ENCODE data around the gene AFAP1. TPM values are rescaled to one million over a fixed set of nuclear protein-coding genes. Genes with fewer than 3 reads are reported as not detected.

Gene AFAP1
- total RNA-seq, 1 donor from 2014 or later, result 84.9 TPM

GRCh38 chr4:7803371-7803770 is 136.3 kb downstream of the AFAP1 start:
- H3K4me3 ChIP-seq, result no peak overlapping the region
- intact Hi-C loops (cut with DNase I), result loop anchor here (5.0 to 10.0 kb wide), 2 partner anchors 351 to 611 kb away; partner anchors contain the start of genes ABLIM2 and SORCS2
- no peak for DNase-seq (ENCODE audit: low spot score in 2 of 2)
- no peak overlapping the region for H3K27ac ChIP-seq
- peaks cover 4 to 21% of the 10 kb centered on the region in 2 donors for H3K36me3 ChIP-seq
- no peaks in the 10 kb centered on the region for H3K27me3 ChIP-seq
- H3K9me3 ChIP-seq, result no peaks in the 10 kb centered on the region
- H3K4me1 ChIP-seq, result peaks cover 22 to 36% of the 10 kb centered on the region in 2 donors
- no peak for TF ChIP-seq CTCF (IDR thresholded peaks at IDR 0.05)

GRCh38 chr4:7802093-7802726 is 137.5 kb downstream of the AFAP1 start:
- Histone ChIP-seq H3K27ac (no peak overlapping the region), H3K9me3 (no peaks in the 10 kb centered on the region), H3K4me1 (peaks cover 21 to 30% of the 10 kb centered on the region in 2 donors), H3K4me3 (no peak overlapping the region), H3K36me3 (peaks cover 8 to 21% of the 10 kb centered on the region in 2 donors), H3K27me3 (no peaks in the 10 kb centered on the region)
- TF ChIP-seq CTCF (IDR thresholded peaks at IDR 0.05), result peak; percentile 90 to 95 (median 93)
- DNase-seq (ENCODE audit: low spot score in 2 of 2), result peak in 1 of 2 donors; percentile 91
- intact Hi-C loops (cut with DNase I), result loop anchor here (1.0 to 10.0 kb wide), 3 partner anchors 41 to 610 kb away; partner anchors contain the start of genes ABLIM2 and SORCS2

GRCh38 chr4:7801641-7802040 is 138.0 kb downstream of the AFAP1 start:
- Histone ChIP-seq H3K36me3 (peaks cover 9 to 21% of the 10 kb centered on the region in 2 donors), H3K27me3 (no peaks in the 10 kb centered on the region), H3K9me3 (no peaks in the 10 kb centered on the region), H3K4me3 (no peak overlapping the region), H3K4me1 (peaks cover 15 to 25% of the 10 kb centered on the region in 2 donors), H3K27ac (no peak overlapping the region)
- TF ChIP-seq CTCF (IDR thresholded peaks at IDR 0.05), result no peak
- DNase-seq (ENCODE audit: low spot score in 2 of 2), result no peak
- intact Hi-C loops (cut with DNase I), result loop anchor here (1.0 to 10.0 kb wide), 3 partner anchors 40 to 609 kb away; partner anchors contain the start of genes ABLIM2 and SORCS2

GRCh38 chr4:7801001-7801400 is 138.7 kb downstream of the AFAP1 start:
- peaks cover 9 to 21% of the 10 kb centered on the region in 2 donors for H3K36me3 ChIP-seq
- H3K4me1 ChIP-seq, result peaks cover 12 to 20% of the 10 kb centered on the region in 2 donors
- no peaks in the 10 kb centered on the region for H3K27me3 ChIP-seq
- H3K27ac ChIP-seq, result no peak overlapping the region
- DNase-seq (ENCODE audit: low spot score in 2 of 2), result no peak
- intact Hi-C loops (cut with DNase I), result loop anchor here (5.0 to 10.0 kb wide), 2 partner anchors 354 to 609 kb away; partner anchors contain the start of genes ABLIM2 and SORCS2
- no peak overlapping the region for H3K4me3 ChIP-seq
- no peaks in the 10 kb centered on the region for H3K9me3 ChIP-seq
- TF ChIP-seq CTCF (IDR thresholded peaks at IDR 0.05), result no peak

- intact Hi-C loops (cut with DNase I), result loop anchor here (5.0 to 10.0 kb wide), 2 partner anchors 354 to 608 kb away; partner anchors contain the start of genes ABLIM2 and SORCS2
- no peak for TF ChIP-seq CTCF (IDR thresholded peaks at IDR 0.05)
- H3K27me3 ChIP-seq, result no peaks in the 10 kb centered on the region
- no peak overlapping the region for H3K4me3 ChIP-seq
- H3K4me1 ChIP-seq, result peaks cover 6 to 17% of the 10 kb centered on the region in 2 donors
- H3K36me3 ChIP-seq, result peaks cover 9 to 21% of the 10 kb centered on the region in 2 donors
- H3K9me3 ChIP-seq, result no peaks in the 10 kb centered on the region
- no peak overlapping the region for H3K27ac ChIP-seq
- no peak for DNase-seq (ENCODE audit: low spot score in 2 of 2)
These were observed 139.3 kb downstream of the AFAP1 start for GRCh38 chr4:7800410-7800809.
